LoVo (cell line): ENCODE results near the gene IRF5.

ENCODE experiments used
- DNase-seq: peaks from one replicate; pipeline ENCODE4 v3.0.0-alpha.2; 2016; ENCODE audit warnings: low spot score

Gene IRF5

GRCh38 chr7:128937647-128938543 lies at the start of gene IRF5:
IRF5 (plus strand) TSS chr7:128937927; CDS start chr7:128942082, 4,155 bp downstream.
- DNase-seq, result peak; percentile 89

- DNase-seq, result no peak
These were observed 49.5 kb upstream of the IRF5 start for GRCh38 chr7:128888039-128888755.

- no peak for DNase-seq
These were observed 49.0 kb upstream of the IRF5 start for GRCh38 chr7:128888756-128889095.

- DNase-seq, result no peak
These were observed 48.6 kb upstream of the IRF5 start for GRCh38 chr7:128889121-128889520.

- peak; percentile 62 for DNase-seq
These were observed 47.2 kb upstream of the IRF5 start for GRCh38 chr7:128890306-128891109.

GRCh38 chr7:128891110-128891941 lies 46.4 kb upstream of the IRF5 start:
- DNase-seq, result no peak

GRCh38 chr7:128891942-128892269 lies 45.8 kb upstream of the IRF5 start:
- DNase-seq, result no peak

GRCh38 chr7:128892521-128893250 lies 45.0 kb upstream of the IRF5 start:
- DNase-seq, result no peak

GRCh38 chr7:128893251-128894100 lies 44.3 kb upstream of the IRF5 start:
- peak; percentile 79 for DNase-seq

- no peak for DNase-seq
These were observed 43.7 kb upstream of the IRF5 start for GRCh38 chr7:128894101-128894440.

- no peak for DNase-seq
These were observed 42.4 kb upstream of the IRF5 start for GRCh38 chr7:128895320-128895719.

GRCh38 chr7:128899392-128899791 lies 38.3 kb upstream of the IRF5 start:
- DNase-seq, result no peak

- no peak for DNase-seq
These were observed 37.5 kb upstream of the IRF5 start for GRCh38 chr7:128900237-128900636.

GRCh38 chr7:128902761-128903585 lies 34.8 kb upstream of the IRF5 start:
- peak; percentile 68 for DNase-seq

GRCh38 chr7:128903621-128904361 lies 33.9 kb upstream of the IRF5 start:
- no peak for DNase-seq

GRCh38 chr7:128904381-128905197 lies 33.1 kb upstream of the IRF5 start:
- DNase-seq, result peak; percentile 68

GRCh38 chr7:128906001-128906765 lies 31.5 kb upstream of the IRF5 start:
- DNase-seq, result no peak
